ENCODE measurements around the gene CACNA1S. TPM values are rescaled to one million over a fixed set of nuclear protein-coding genes. Genes with fewer than 3 reads are reported as not detected.

Gene CACNA1S
- total and polyA plus RNA-seq, 2 of the 4 experiments (the other 2 are of a cell fraction) = not detected

DNA sequence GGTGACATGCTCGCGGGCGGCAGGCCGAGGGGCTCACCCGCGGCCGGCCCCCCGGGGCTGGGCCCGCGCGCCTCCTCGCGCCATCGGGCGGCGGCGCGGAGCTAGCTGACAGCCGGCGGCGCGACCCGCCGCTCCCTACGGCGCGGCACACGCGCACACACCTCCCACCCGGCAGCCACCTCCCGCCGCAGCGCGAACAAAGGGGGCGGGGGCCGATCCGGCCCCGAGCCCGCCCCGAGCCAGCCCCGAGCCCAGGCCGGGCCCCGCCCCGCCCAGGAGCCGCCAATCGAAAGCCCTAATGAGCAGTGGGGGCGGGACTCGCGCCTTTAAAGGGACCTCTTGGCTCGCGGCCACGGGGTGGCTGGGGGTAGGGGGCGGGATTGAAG lies 88.7 kb downstream of the CACNA1S start, which contains the start of gene KIF21B:
Gene KIF21B, minus strand, starts transcription at position 198 of the 386 bp plus-strand sequence. CDS start 331 bp downstream, outside the sequence.
- no peak within 1 kb of the TSS for H2BK20ac ChIP-seq (ENCODE audit: low read depth, low read length)
- H4K5ac ChIP-seq (ENCODE audit: low read depth, low read length) = no peak within 1 kb of the TSS
- intact Hi-C loops (cut with micrococcal nuclease) (loop anchor here (10.0 kb wide), 1 partner anchor 139 kb away; no protein-coding TSS in a partner anchor), in situ Hi-C loops (cut with MboI; ENCODE audit: low sequenced_read_pairs) (no loop called here), dilution Hi-C loops (cut with HindIII; ENCODE audit: low sequenced_read_pairs, unreplicated experiment) (no loop called here)
- no peak within 1 kb of the TSS for H2BK15ac ChIP-seq (ENCODE audit: low read depth, low read length)
- no CpG with 5 or more reads among the region's 53 CpGs for WGBS, 2 experiments (ENCODE audit: extremely low coverage in 2 of 2, insufficient read length in 1 of 2)
- H3K14ac ChIP-seq (replicated peaks; ENCODE audit: low read depth, low read length) = no peak within 1 kb of the TSS
- H3K4me2 ChIP-seq (ENCODE audit: low read depth, low read length) = peak within 1 kb of the TSS; percentile 10
- DNase-seq (no peak), ATAC-seq (ENCODE audit: low read depth) (peak; percentile 97)
- peak within 1 kb of the TSS; percentile 45 for H3K4me3 ChIP-seq (ENCODE audit: insufficient read depth, low read depth, low read length)
- no peak within 1 kb of the TSS for H4K8ac ChIP-seq (ENCODE audit: low read depth in 2 of 2, low read length in 2 of 2)
- H4K91ac ChIP-seq (ENCODE audit: insufficient read depth, low read depth, low read length) = no peak within 1 kb of the TSS
- peak within 1 kb of the TSS; percentile 84 for H2AFZ ChIP-seq (replicated peaks; ENCODE audit: low read length, poor library complexity)
- H3K27ac ChIP-seq (ENCODE audit: insufficient read depth, low read length) = no peak within 1 kb of the TSS
- H2AK5ac ChIP-seq (ENCODE audit: low read depth, low read length) = 0 out of 2 replicates have a peak within 1 kb of the TSS, but pooled peaks have one; percentile 40
- H3K23ac ChIP-seq (ENCODE audit: low read depth, low read length) = peak within 1 kb of the TSS; percentile 24; the same call in 1 of the 2 replicates
- no peak within 1 kb of the TSS for H2BK120ac ChIP-seq (ENCODE audit: low read depth, low read length)
- no peak within 1 kb of the TSS for H3K56ac ChIP-seq (ENCODE audit: extremely low read depth, insufficient read depth, low read length)
- no TSS peak for BruUV-seq (replicated peaks)
- CTCF ChIA-PET = no interaction called here
- H3K9me1 ChIP-seq (ENCODE audit: insufficient read depth, low read length) = peaks cover 3% of the 10 kb centered on the region; the same call in 1 of the 2 replicates
- peaks cover 11% of the 10 kb centered on the region for H3K27me3 ChIP-seq (ENCODE audit: control insufficient read depth, insufficient read depth, low read length)
- peaks cover 5% of the 10 kb centered on the region for H3K4me1 ChIP-seq (ENCODE audit: control insufficient read depth, insufficient read depth, low read length)
- no peaks in the 10 kb centered on the region for H3K36me3 ChIP-seq (ENCODE audit: control insufficient read depth, insufficient read depth, low read length)
- no peaks in the 10 kb centered on the region for H3K79me1 ChIP-seq (ENCODE audit: low read depth in 1 of 2, low read length in 2 of 2)
- H2BK5ac ChIP-seq (ENCODE audit: low read depth, low read length, poor library complexity, severe bottlenecking) = no peak within 1 kb of the TSS
- no peak within 1 kb of the TSS for H3K9ac ChIP-seq (ENCODE audit: low read depth, low read length)
- peak within 1 kb of the TSS; percentile 47 for H2AK9ac ChIP-seq (replicated peaks; ENCODE audit: low read depth, low read length, poor library complexity)
- H3K4ac ChIP-seq (ENCODE audit: low read depth, low read length) = no peak within 1 kb of the TSS
- no peaks in the 10 kb centered on the region for H3K9me3 ChIP-seq (ENCODE audit: control insufficient read depth, insufficient read depth, low read length)
- H4K20me1 ChIP-seq (ENCODE audit: insufficient read depth, low read length) = no peaks in the 10 kb centered on the region; the same call in 1 of the 2 replicates
- POLR2A ChIA-PET (ENCODE audit: unreplicated experiment) = interaction anchor here (0.7 kb wide), 1 partner anchor 1166 kb away, joined by 6 read pairs; no protein-coding TSS in a partner anchor
- no peak within 1 kb of the TSS for H3K18ac ChIP-seq (ENCODE audit: low read depth, low read length)
- TF ChIP-seq MAFK (IDR thresholded peaks at IDR 0.05; ENCODE audit: low read depth, low read length) (no peak), MXI1 (IDR thresholded peaks at IDR 0.05; ENCODE audit: borderline replicate concordance, low read depth, low read length) (0 out of 2 replicates have a peak, but pooled peaks have one; percentile 21)

Measured in IMR-90 (cell line).